ENCODE measurements around the gene SSU72. TPM values are rescaled to one million over a fixed set of nuclear protein-coding genes. Genes with fewer than 3 reads are reported as not detected.
A peak's percentile ranks its signal among the peaks of the same experiment; 100 is the strongest.

Gene SSU72
- total RNA-seq, 1 donor from 2014 or later = 136 TPM

DNA sequence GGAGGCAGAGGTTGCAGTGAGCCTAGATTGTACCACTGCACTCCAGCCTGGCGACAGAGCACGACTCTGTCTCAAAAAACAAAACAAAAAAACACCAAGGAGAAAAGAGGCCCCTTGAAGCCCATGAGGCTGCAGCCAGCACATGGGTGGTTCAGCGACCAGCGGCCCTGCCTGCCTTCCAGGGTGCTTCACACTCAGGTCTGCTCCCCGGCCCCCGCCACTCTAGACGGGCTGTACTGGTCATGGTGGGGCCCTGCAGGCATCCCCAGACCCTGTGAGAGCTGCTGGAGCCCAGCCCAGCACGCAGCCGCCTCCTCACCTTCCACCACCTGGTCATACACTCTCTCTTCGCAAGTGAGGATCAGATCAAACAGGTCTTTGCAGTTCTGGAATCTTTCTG, 30.1 kb downstream of the SSU72 start:
- TF ChIP-seq CTCF (conservative IDR thresholded peaks at IDR 0.05; ENCODE audit: low read depth, low read length) = no peak
- H3K4me3 ChIP-seq (ENCODE audit: low read depth, low read length) = no peak overlapping the region
- no peak for DNase-seq (ENCODE audit: low read depth)

GRCh38 chr1:1543706-1544099, 31.0 kb downstream of the SSU72 start:
- DNase-seq (ENCODE audit: low read depth) = no peak
- H3K4me3 ChIP-seq (ENCODE audit: low read depth, low read length) = no peak overlapping the region
- TF ChIP-seq CTCF (conservative IDR thresholded peaks at IDR 0.05; ENCODE audit: low read depth, low read length) = no peak

- no peak for TF ChIP-seq CTCF (conservative IDR thresholded peaks at IDR 0.05; ENCODE audit: low read depth, low read length)
- no peak overlapping the region for H3K4me3 ChIP-seq (ENCODE audit: low read depth, low read length)
- DNase-seq (ENCODE audit: low read depth) = no peak
Observed at GRCh38 chr1:1542766-1543705, 31.6 kb downstream of the SSU72 start.

GRCh38 chr1:1541956-1542765, 32.5 kb downstream of the SSU72 start:
- no peak for TF ChIP-seq CTCF (conservative IDR thresholded peaks at IDR 0.05; ENCODE audit: low read depth, low read length)
- DNase-seq (ENCODE audit: low read depth) = no peak
- H3K4me3 ChIP-seq (ENCODE audit: low read depth, low read length) = no peak overlapping the region

DNA sequence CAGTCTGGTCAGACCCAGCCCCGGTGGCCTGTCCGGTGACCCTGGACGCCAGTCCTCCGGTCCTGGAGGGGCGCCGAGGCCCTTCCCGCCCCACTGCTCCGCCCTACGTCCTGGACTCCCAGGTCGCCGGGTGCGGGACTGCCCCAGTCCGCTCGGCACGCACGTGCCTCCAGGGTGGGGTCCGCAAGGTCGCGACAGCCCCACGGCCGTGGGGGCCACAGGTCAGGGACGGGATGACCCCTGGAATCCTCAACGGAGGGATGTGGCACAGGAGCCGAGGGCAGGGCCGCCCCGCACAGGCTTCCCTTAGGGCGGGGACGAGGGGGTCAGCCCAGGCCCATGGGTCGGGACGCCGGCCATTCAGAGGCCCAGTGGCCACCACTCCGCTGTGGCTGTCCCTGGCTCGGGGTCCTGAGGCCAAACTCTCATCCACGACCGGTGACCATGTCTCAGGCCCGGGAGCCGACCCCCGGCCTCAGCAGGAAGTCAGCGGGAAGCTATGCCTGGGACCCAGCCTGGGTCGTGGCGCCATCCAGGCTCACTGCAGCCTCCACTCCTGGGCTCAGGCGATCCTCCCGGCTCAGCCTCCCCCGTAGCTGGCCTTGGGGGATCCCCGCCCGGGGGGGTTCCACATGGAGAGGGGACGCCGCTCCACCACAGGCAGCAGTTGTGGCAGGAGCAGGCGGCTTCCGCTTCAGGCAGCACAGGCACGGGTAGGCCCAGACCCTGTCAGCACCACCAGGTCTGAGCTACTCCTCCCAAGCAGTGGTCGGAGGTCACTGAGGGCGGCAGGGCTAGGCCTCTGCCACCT, 33.6 kb downstream of the SSU72 start:
- TF ChIP-seq CTCF (conservative IDR thresholded peaks at IDR 0.05; ENCODE audit: low read depth, low read length) = no peak
- peak overlapping the region; percentile 45 for H3K4me3 ChIP-seq (ENCODE audit: low read depth, low read length)
- DNase-seq (ENCODE audit: low read depth) = no peak

- H3K4me3 ChIP-seq (ENCODE audit: low read depth, low read length) = peak within 1 kb of the TSS; percentile 45
- DNase-seq (ENCODE audit: low read depth) = no peak
- no peak for TF ChIP-seq CTCF (conservative IDR thresholded peaks at IDR 0.05; ENCODE audit: low read depth, low read length)
Observed at GRCh38 chr1:1540090-1540817, 34.4 kb downstream of the SSU72 start, which contains the start of gene TMEM240. Gene TMEM240 (minus strand): TSS chr1:1540624. CDS start chr1:1540346, 278 bp downstream.

All from epithelial cell of proximal tubule (primary cell).